ELF-1 (cell line): ENCODE results near the gene HIGD1C.
"Not testable (repeated sequence)": the region's sequence is repeated elsewhere in the genome, so short reads cannot be mapped to it uniquely, and the experiment has no call there.

Experiments used
- DNase-seq: peaks from one replicate; pipeline ENCODE4 v3.0.0-alpha.2; 2016; ENCODE audit warnings: low read depth, low spot score

The HIGD1C gene

GRCh38 chr12:50952510-50952909, at the start of gene HIGD1C:
TSS of gene HIGD1C (plus strand) at chr12:50952544. CDS start at chr12:50953999, 1,455 bp downstream.
- no peak for DNase-seq

DNA sequence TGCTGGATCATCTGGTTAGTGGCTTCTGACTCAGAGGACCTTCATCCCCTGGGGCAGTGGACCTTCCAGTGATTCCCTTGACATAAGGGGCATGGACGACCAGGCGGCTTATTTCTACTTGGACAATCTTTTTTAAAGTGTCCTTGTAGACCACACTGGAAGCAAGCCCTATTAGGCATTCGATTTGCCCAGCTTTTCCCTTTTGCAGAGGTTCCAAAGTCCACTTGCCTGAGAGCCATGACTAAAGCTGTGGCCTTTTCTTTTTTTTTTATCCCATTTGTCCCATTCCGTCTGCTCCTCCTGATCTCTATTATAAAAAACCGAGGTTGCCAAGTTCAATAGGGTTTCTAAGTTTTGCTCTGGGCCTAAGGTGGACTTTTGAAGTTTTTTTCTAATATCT, 43.9 kb upstream of the HIGD1C start:
- DNase-seq, result not testable (repeated sequence)

DNA sequence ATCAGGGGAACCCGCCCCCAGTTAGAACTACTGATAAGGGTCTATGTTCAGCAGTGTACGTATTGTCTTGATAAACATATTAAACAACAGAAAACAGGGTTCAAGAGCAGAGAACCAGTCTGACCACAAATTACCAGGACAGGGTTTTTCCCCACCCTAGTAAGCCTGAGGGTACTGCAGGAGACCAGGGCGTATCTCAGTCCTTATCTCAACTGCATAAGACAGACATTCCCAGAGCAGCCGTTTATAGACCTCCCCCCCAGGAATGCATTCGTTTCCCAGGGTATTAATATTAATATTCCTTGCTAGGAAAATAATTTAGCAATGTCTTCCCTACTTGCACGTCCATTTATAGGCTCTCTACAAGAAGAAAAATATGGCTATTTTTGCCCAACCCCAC, 40.0 kb upstream of the HIGD1C start:
- not testable (repeated sequence) for DNase-seq

DNA sequence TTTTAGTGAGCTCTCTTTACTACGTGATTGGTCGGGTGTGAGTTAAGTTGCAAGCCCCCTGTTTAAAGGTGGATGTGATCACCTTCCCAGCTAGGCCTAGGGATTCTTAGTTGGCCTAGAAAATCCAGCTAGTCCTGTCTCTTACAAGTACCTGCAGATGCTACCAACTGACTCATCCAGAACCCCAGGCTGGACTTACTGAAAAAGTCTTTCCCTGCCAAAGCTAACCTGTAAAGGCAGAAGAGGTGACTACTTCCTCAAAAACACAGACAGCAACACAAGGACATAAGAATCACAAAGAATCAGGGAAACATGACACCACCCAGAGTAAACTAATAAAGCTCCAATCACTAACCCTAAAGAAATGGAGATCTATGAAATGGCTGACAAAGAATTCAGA, 39.1 kb upstream of the HIGD1C start:
- DNase-seq, result no peak

GRCh38 chr12:50914872-50915484, 37.4 kb upstream of the HIGD1C start:
- DNase-seq, result no peak

DNA sequence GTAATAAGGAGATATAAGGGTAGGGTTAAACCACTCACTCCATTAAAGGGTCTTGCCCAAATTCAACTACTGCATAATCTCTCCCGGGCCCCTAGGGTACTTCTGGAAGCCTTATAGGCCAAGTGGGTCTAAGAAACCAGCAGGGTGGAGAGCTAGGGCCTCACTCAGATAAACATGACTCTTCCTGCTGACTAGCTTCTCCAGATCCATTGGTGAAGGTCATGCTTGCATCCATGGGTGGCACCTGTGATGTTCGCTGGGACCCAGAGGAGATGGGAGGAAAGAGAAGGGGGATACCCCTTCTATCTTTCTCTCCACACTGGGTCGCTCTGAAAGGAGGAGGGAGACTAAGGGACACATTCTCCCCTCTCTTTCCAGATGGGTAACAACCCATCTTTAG, 36.1 kb upstream of the HIGD1C start:
- DNase-seq, result no peak

GRCh38 chr12:50918584-50919316, 33.6 kb upstream of the HIGD1C start:
- no peak for DNase-seq

DNA sequence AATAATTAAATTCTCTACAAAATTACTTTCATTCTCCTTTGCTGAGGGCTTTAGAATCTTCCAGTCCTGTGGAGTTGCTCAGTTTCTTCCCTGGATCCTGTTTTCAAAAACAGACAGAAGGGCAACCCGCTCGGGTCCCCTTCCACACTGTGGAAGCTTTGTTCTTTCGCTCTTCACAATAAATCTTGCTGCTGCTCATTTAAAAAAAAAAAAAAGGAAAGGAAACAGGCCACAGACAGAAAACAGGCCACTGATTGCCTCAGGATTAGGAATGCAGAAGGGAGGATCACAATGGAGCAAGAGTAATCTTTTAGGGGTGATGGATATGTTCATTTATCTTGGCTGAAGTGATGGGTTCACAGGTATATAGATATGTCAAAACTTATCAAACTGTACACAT, 29.5 kb upstream of the HIGD1C start:
- peak; percentile 65 for DNase-seq

DNA sequence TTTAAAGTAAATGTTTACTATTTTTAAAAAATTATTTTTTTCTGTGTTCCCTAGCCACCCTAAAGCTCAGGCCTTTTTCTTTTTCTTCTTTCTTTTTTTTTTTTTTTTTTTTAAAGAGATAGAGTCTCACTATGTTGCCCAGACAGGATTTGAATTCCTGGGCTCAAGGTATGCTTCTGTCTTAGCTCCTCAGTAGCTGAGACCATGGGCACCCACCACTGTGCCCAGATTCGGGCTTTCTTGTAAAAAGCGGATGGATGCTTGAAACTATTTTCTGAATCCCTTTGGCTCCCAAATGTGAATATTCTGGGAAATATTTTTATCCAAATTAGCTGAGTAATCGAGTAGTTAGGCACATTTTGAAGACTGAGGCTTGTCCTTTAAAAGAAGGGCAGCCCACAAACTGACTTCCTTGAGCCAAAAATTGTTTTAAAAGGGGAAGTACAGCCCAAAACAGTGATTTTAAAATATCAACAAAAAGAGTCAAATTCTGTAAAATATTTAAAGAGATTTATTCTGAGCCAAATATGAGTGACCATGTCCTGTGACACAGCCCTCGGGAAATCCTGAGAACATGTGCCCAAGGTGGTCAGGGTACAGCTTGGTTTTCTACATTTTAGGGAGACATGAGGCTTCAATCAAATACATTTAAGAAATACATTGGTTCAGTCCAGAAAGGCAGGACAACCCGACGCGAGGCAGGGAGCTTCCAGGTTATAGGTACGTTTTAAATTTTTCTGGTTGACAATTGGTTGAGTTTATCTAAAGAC, 28.8 kb upstream of the HIGD1C start:
- no peak for DNase-seq

GRCh38 chr12:50924131-50924438, 28.3 kb upstream of the HIGD1C start:
- no peak for DNase-seq

GRCh38 chr12:50924439-50925341, 27.7 kb upstream of the HIGD1C start:
- peak; percentile 67 for DNase-seq

- DNase-seq, result peak; percentile 35
Observed at GRCh38 chr12:50925342-50925651, 27.0 kb upstream of the HIGD1C start.

DNA sequence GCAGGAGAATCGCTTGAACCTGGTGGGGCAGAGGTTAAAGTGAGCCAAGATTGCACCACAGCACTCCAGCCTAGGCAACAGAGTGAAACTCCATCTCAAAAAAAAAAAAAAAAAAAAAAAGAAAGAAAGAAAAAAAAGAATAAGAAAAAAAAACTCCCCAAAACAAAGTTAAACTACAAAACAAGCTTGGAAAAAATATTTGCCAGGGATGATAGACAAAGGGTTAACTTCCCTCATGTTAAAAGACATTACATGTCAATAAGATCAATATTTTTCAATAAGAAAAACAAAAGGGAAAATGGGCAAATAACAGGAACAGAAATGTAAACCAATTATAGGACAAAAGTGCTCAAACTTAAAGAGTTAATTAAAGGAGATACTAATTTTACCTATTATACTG, 26.4 kb upstream of the HIGD1C start:
- DNase-seq, result no peak

- no peak for DNase-seq
Observed at GRCh38 chr12:50926415-50926814, 25.9 kb upstream of the HIGD1C start.

DNA sequence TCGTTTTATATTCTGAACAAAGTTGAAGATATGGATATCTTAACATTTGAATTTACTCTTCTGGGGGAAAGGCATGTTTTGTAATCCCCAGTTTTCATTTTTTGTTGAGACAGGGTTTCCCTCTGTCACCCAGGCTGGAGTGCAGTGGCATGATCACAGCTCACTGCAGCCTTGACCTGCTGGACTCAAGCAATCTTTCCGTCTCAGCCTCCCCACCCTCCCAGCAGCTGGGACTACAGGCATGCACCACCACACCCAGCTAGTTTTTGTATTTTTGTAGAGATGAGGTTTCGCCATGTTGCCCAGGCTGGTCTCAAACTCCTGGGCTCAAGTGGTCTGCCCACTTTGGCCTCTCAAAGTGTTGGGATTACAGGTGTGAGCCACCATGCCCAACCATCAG, 25.4 kb upstream of the HIGD1C start:
- DNase-seq, result not testable (repeated sequence)

- DNase-seq, result no peak
Observed at GRCh38 chr12:50927356-50927755, 25.0 kb upstream of the HIGD1C start.

DNA sequence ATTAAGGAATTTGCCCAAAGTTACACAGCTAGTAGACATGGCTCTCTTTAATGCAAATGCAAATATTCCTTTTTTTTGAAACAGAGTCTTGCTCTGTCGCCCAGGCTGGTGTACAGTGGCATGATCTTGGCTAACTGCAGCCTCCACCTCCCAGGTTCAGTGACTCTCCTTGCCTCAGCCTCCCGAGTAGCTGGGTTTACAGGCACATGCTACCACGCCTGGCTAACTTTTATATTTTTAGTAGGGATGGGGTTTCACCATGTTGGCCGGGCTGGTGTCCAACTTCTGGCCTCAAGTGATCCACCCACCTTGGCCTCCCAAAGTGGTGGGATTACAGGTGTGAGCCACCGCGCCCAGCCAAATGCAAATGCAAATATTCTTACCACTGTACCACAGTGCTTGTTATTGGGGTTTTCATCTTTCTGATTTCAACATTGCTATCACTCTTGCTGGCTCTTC, 24.5 kb upstream of the HIGD1C start:
- no peak for DNase-seq

- peak; percentile 14 for DNase-seq
Observed at GRCh38 chr12:50928392-50928791, 24.0 kb upstream of the HIGD1C start.

DNA sequence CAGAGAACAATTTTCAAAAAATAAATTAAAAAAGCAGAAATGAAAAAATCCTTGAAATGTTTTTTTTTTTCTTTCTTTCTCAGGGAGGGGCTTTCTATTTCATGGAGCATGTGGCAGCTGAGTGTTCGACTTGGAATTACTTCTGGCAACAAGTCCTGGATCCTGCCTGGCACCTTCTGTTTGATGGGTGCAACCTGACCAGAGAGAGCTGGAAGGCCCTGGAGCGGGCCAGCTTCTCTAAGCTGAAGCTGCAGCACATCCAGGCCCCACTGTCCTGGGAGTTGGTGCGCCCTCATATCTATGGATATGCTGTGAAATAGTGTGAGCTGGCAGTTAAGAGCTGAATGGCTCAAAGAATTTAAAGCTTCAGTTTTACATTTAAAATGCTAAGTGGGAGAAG, 22.5 kb upstream of the HIGD1C start:
- DNase-seq, result no peak

- DNase-seq, result peak; percentile 23
Observed at GRCh38 chr12:50930477-50930876, 21.9 kb upstream of the HIGD1C start.

GRCh38 chr12:50932787-50933280, 19.5 kb upstream of the HIGD1C start:
- no peak for DNase-seq
